ENCODE results near the gene MESP1. TPM values are rescaled to one million over a fixed set of nuclear protein-coding genes. Genes with fewer than 3 reads are reported as not detected.

MESP1 gene
- total and polyA plus RNA-seq, 2 of the 4 experiments (the other 2 are of a cell fraction): under 0.01 to 0.10 TPM

DNA sequence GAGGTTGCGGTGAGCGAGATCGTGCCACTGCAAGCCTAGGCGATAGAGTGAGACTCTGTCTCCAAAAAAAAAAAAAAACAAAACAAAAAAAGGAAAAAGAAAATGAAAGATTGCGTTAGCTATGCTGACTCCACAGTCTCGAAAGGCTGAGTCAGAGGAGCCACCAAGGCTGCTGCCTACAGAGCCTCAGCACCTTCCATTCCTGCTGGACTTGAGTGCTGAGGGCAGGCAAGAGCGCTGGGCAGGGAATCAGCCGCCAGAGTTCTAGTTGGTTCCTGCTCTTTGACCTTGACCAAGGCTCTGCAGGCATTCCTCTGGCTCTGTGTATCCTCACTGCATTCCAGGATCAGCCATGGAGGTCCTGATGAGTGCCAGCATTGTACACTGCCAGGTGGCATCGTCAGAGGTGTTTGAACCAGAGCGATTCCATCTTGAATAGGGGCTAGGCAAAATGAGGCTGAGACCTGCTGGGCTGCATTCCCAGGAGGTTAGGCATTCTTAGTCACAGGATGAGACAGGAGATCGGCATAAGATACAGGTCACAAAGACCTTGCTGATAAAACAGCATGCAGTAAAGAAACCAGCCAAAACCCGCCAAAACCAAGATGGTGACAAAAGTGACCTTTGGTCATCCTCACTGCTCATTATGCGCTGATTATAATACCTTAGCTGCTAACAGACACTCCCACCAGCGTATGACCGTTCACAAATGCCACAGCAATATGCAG, 31.0 kb upstream of the MESP1 start:
- H3K36me3 ChIP-seq (ENCODE audit: control insufficient read depth, insufficient read depth, low read length): peaks cover 4% of the 10 kb centered on the region; the same call in 1 of the 2 replicates
- H2AK9ac ChIP-seq (replicated peaks; ENCODE audit: low read depth, low read length, poor library complexity): no peak overlapping the region
- ChIA-PET CTCF (interaction anchor here (1.0 kb wide), 1 partner anchor 21 kb away, joined by 5 read pairs; no protein-coding TSS in a partner anchor), POLR2A (ENCODE audit: unreplicated experiment) (no interaction called here)
- no peak overlapping the region for H4K5ac ChIP-seq (ENCODE audit: low read depth, low read length)
- no peak overlapping the region for H2AK5ac ChIP-seq (ENCODE audit: low read depth, low read length)
- H3K56ac ChIP-seq (ENCODE audit: extremely low read depth, insufficient read depth, low read length): no peak overlapping the region
- in situ Hi-C loops (cut with MboI; ENCODE audit: low sequenced_read_pairs) (no loop called here), intact Hi-C loops (cut with micrococcal nuclease) (no loop called here), dilution Hi-C loops (cut with HindIII; ENCODE audit: low sequenced_read_pairs, unreplicated experiment) (no loop called here)
- DNase-seq (peak; percentile 57), ATAC-seq (ENCODE audit: low read depth) (peak; percentile 78)
- H2AFZ ChIP-seq (replicated peaks; ENCODE audit: low read length, poor library complexity): no peak overlapping the region
- no peak overlapping the region for H3K4me2 ChIP-seq (ENCODE audit: low read depth, low read length)
- H4K91ac ChIP-seq (ENCODE audit: insufficient read depth, low read depth, low read length): no peak overlapping the region
- no peak overlapping the region for H3K4me3 ChIP-seq (ENCODE audit: insufficient read depth, low read depth, low read length)
- no peak overlapping the region for H3K27ac ChIP-seq (ENCODE audit: insufficient read depth, low read length)
- H3K4me1 ChIP-seq (ENCODE audit: control insufficient read depth, insufficient read depth, low read length): peaks cover 10% of the 10 kb centered on the region
- no peak overlapping the region for H3K9ac ChIP-seq (ENCODE audit: low read depth, low read length)
- no peak overlapping the region for H3K4ac ChIP-seq (ENCODE audit: low read depth, low read length)
- no peaks in the 10 kb centered on the region for H3K9me3 ChIP-seq (ENCODE audit: control insufficient read depth, insufficient read depth, low read length)
- no peak overlapping the region for H4K8ac ChIP-seq (ENCODE audit: low read depth in 2 of 2, low read length in 2 of 2)
- BruUV-seq (replicated peaks): no TSS peak
- no peak overlapping the region for H3K18ac ChIP-seq (ENCODE audit: low read depth, low read length)
- no peak overlapping the region for H2BK15ac ChIP-seq (ENCODE audit: low read depth, low read length)
- no peak overlapping the region for H2BK120ac ChIP-seq (ENCODE audit: low read depth, low read length)
- no peaks in the 10 kb centered on the region; the same call in 1 of the 2 replicates for H3K9me1 ChIP-seq (ENCODE audit: insufficient read depth, low read length)
- no peak overlapping the region for H2BK5ac ChIP-seq (ENCODE audit: low read depth, low read length, poor library complexity, severe bottlenecking)
- H3K14ac ChIP-seq (replicated peaks; ENCODE audit: low read depth, low read length): no peak overlapping the region
- 60% methylated on average over 6 of the region's 15 CpGs; no CpG with 5 or more reads in 1 of the 2 experiments for WGBS, 2 experiments (ENCODE audit: extremely low coverage in 2 of 2, insufficient read length in 1 of 2)
- TF ChIP-seq POLR2A (IDR thresholded peaks at IDR 0.05; ENCODE audit: low read depth, low read length) (no peak), SMC3 (IDR thresholded peaks at IDR 0.05; ENCODE audit: low read depth, low read length) (no peak), CEBPB (IDR thresholded peaks at IDR 0.05; ENCODE audit: low read depth, low read length) (peak; percentile 63; the same call in 1 of the 2 replicates), BHLHE40 (IDR thresholded peaks at IDR 0.05; ENCODE audit: low read depth, low read length) (no peak), MAFK (IDR thresholded peaks at IDR 0.05; ENCODE audit: low read depth, low read length) (peak; percentile 79), CHD1 (IDR thresholded peaks at IDR 0.05; ENCODE audit: low read depth, low read length) (no peak), RAD21 (IDR thresholded peaks at IDR 0.05; ENCODE audit: low read length) (no peak)
- TF ChIP-seq, protein P1, sequence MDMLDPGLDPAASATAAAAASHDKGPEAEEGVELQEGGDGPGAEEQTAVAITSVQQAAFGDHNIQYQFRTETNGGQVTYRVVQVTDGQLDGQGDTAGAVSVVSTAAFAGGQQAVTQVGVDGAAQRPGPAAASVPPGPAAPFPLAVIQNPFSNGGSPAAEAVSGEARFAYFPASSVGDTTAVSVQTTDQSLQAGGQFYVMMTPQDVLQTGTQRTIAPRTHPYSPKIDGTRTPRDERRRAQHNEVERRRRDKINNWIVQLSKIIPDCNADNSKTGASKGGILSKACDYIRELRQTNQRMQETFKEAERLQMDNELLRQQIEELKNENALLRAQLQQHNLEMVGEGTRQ (IDR thresholded peaks at IDR 0.05; ENCODE audit: low read depth, low read length): no peak
- TF ChIP-seq, protein P2, sequence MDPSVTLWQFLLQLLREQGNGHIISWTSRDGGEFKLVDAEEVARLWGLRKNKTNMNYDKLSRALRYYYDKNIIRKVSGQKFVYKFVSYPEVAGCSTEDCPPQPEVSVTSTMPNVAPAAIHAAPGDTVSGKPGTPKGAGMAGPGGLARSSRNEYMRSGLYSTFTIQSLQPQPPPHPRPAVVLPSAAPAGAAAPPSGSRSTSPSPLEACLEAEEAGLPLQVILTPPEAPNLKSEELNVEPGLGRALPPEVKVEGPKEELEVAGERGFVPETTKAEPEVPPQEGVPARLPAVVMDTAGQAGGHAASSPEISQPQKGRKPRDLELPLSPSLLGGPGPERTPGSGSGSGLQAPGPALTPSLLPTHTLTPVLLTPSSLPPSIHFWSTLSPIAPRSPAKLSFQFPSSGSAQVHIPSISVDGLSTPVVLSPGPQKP (IDR thresholded peaks at IDR 0.05; ENCODE audit: borderline replicate concordance, low read depth, low read length): no peak
- TF ChIP-seq, protein P3, sequence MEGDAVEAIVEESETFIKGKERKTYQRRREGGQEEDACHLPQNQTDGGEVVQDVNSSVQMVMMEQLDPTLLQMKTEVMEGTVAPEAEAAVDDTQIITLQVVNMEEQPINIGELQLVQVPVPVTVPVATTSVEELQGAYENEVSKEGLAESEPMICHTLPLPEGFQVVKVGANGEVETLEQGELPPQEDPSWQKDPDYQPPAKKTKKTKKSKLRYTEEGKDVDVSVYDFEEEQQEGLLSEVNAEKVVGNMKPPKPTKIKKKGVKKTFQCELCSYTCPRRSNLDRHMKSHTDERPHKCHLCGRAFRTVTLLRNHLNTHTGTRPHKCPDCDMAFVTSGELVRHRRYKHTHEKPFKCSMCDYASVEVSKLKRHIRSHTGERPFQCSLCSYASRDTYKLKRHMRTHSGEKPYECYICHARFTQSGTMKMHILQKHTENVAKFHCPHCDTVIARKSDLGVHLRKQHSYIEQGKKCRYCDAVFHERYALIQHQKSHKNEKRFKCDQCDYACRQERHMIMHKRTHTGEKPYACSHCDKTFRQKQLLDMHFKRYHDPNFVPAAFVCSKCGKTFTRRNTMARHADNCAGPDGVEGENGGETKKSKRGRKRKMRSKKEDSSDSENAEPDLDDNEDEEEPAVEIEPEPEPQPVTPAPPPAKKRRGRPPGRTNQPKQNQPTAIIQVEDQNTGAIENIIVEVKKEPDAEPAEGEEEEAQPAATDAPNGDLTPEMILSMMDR (conservative IDR thresholded peaks at IDR 0.05; ENCODE audit: low read depth, low read length): no peak
- no peaks in the 10 kb centered on the region for H3K79me1 ChIP-seq (ENCODE audit: low read depth in 1 of 2, low read length in 2 of 2)
- no peaks in the 10 kb centered on the region for H3K27me3 ChIP-seq (ENCODE audit: control insufficient read depth, insufficient read depth, low read length)
- no peak overlapping the region for H3K23ac ChIP-seq (ENCODE audit: low read depth, low read length)
- H2BK20ac ChIP-seq (ENCODE audit: low read depth, low read length): no peak overlapping the region
- no peaks in the 10 kb centered on the region for H4K20me1 ChIP-seq (ENCODE audit: insufficient read depth, low read length)
